ENCODE results near the gene SYNGAP1.

- TF ChIP-seq CREB1 (IDR thresholded peaks at IDR 0.05; ENCODE audit: low read depth), result no peak
- TF ChIP-seq NFIC (IDR thresholded peaks at IDR 0.05), result peak; percentile 60
Observed at GRCh38 chr6:33375143-33375671, 44.7 kb upstream of the SYNGAP1 start.
